GM12878 (cell line): ENCODE results near the gene CRTAP. TPM values are rescaled to one million over a fixed set of nuclear protein-coding genes. Genes with fewer than 3 reads are reported as not detected.

ENCODE experiments used
- ATAC-seq: fragments of 200-7000 bp; cut with Tn5 transposase; 3 replicates; pipeline ENCODE4 v1.9.1; 2020; ENCODE audit warnings: mild to moderate bottlenecking, moderate library complexity
- BruUV-seq: library from RNA; stranded (reverse); fragments of 400-500 nt; replicated peaks from 2 replicates; lab custom pipeline; 2021; lab: Mats Ljungman, UMichigan
- CTCF ChIA-PET: fragments of 300-600 bp; sonication (Branson Sonifier 250); formaldehyde crosslinking; extraction: SDS; loops from one replicate; lab custom pipeline; 2021; ENCODE audit warnings: inconsistent platforms; lab: Yijun Ruan, JAX
- POLR2A ChIA-PET: fragments of 350-600 bp; formaldehyde crosslinking; extraction: SDS; loops from one replicate; lab custom pipeline; 2021; ENCODE audit warnings: inconsistent platforms; lab: Charles Lee
- RAD21 ChIA-PET: fragments of 300-600 bp; sonication (Branson Sonifier 250); formaldehyde crosslinking; loops from one replicate; lab custom pipeline; 2023; ENCODE audit warnings: antibody characterized with exemption; ENCODE audit not compliant: unreplicated experiment; lab: Charles Lee
- SMC1A ChIA-PET: fragments of 300-600 bp; sonication (Branson Sonifier 250); formaldehyde crosslinking; loops from one replicate; lab custom pipeline; 2023; ENCODE audit not compliant: unreplicated experiment, uncharacterized antibody; lab: Charles Lee
- DNase-seq: peaks from one replicate; pipeline ENCODE4 v3.0.0-alpha.2; 2011; ENCODE audit warnings: low read depth, low spot score
- FAIRE-seq: peaks from 3 replicates; lab custom pipeline; 2011; peaks lifted over from hg19 to GRCh38; lab: Jason Lieb, UNC
- H2AFZ ChIP-seq: 2 replicates; pipeline ENCODE4 v1.6.0; 2011; ENCODE audit warnings: low read depth, low read length, control low read depth; ENCODE audit not compliant: control insufficient read depth
- H3K27ac ChIP-seq: 2 replicates; pipeline ENCODE4 v1.5.1; 2011; ENCODE audit warnings: control low read depth; ENCODE audit not compliant: control insufficient read depth, insufficient read depth
- H3K27me3 ChIP-seq, 2 experiments: replicated peaks in 1 of 2; 2 replicates each; pipeline versions ENCODE4 v1.6.0 to v1.6.1; 2011; ENCODE audit warnings: low read length in 1 of 2; ENCODE audit not compliant: control insufficient read depth in 2 of 2, insufficient read depth in 2 of 2
- H3K36me3 ChIP-seq, 2 experiments: 2 replicates each; pipeline ENCODE4 v1.5.1; 2011; ENCODE audit warnings: low read length in 1 of 2; ENCODE audit not compliant: control insufficient read depth in 2 of 2, insufficient read depth in 2 of 2
- H3K4me1 ChIP-seq: 2 replicates; pipeline ENCODE4 v1.6.1; 2011; ENCODE audit warnings: mild to moderate bottlenecking, low read length, moderate library complexity, mixed read lengths; ENCODE audit not compliant: control insufficient read depth, insufficient read depth
- H3K4me2 ChIP-seq: 2 replicates; pipeline ENCODE4 v1.6.0; 2011; ENCODE audit warnings: control low read depth; ENCODE audit not compliant: control insufficient read depth, insufficient read depth
- H3K4me3 ChIP-seq: fragments of 200-600 bp; sonication (generic); 2 replicates; pipeline ENCODE4 v1.5.1; 2016
- H3K79me2 ChIP-seq: 2 replicates; pipeline ENCODE4 v1.6.0; 2011; ENCODE audit warnings: low read length; ENCODE audit not compliant: control insufficient read depth, insufficient read depth
- H3K9ac ChIP-seq: 2 replicates; pipeline ENCODE4 v1.8.0; 2011; ENCODE audit warnings: low read length, control low read depth, mixed read lengths; ENCODE audit not compliant: control insufficient read depth, insufficient read depth
- H3K9me3 ChIP-seq: replicated peaks from 3 replicates; pipeline ENCODE4 v1.5.1; 2011; ENCODE audit warnings: mild to moderate bottlenecking, low read length; ENCODE audit not compliant: control insufficient read depth, insufficient read depth
- H4K20me1 ChIP-seq: 2 replicates; pipeline ENCODE4 v1.6.0; 2011; ENCODE audit not compliant: control insufficient read depth, insufficient read depth
- BCL11A ChIP-seq: IDR thresholded peaks from 2 replicates; pipeline ENCODE4 v1.6.1; 2011; ENCODE audit warnings: low read depth, low read length
- E2F8 ChIP-seq: fragments of 450-650 bp; IDR thresholded peaks from 2 replicates; pipeline ENCODE4 v1.6.1; 2018; ENCODE audit warnings: mild to moderate bottlenecking, low read depth, moderate library complexity; ENCODE audit not compliant: partially characterized antibody
- ETV6 ChIP-seq, 2 experiments: fragments of 450-650 bp in 1 of 2; IDR thresholded peaks in 1 of 2; conservative IDR thresholded peaks in 1 of 2; 2 replicates each; pipeline ENCODE4 v1.6.1; 2014; ENCODE audit warnings: antibody characterized with exemption in 1 of 2, borderline replicate concordance in 1 of 2, low read depth in 1 of 2, mild to moderate bottlenecking in 1 of 2, moderate library complexity in 1 of 2
- JUNB ChIP-seq: IDR thresholded peaks from 2 replicates; pipeline ENCODE4 v1.6.1; 2016; ENCODE audit warnings: antibody characterized with exemption, mild to moderate bottlenecking
- MYB ChIP-seq: fragments of 150-350 bp; IDR thresholded peaks from 2 replicates; pipeline ENCODE4 v1.6.1; 2014; ENCODE audit warnings: mild to moderate bottlenecking, low read depth, low read length, borderline replicate concordance
- PAX8 ChIP-seq: fragments of 450-650 bp; IDR thresholded peaks from 2 replicates; pipeline ENCODE4 v1.6.1; 2017; ENCODE audit warnings: mild to moderate bottlenecking, moderate library complexity
- RAD21 ChIP-seq: IDR thresholded peaks from 2 replicates; pipeline ENCODE4 v1.6.1; 2011; ENCODE audit warnings: mild to moderate bottlenecking, low read depth, low read length, moderate library complexity; ENCODE audit not compliant: insufficient read depth
- RCOR1 ChIP-seq: conservative IDR thresholded peaks from 2 replicates; pipeline ENCODE4 v1.6.1; 2012; ENCODE audit warnings: low read depth, low read length, improper control_type of control experiment
- SP1 ChIP-seq: IDR thresholded peaks from one replicate; pipeline ENCODE4 v1.6.1; 2011; ENCODE audit warnings: low read depth, low read length
- SREBF2 ChIP-seq: IDR thresholded peaks from 2 replicates; pipeline ENCODE4 v1.6.1; 2012; ENCODE audit warnings: mild to moderate bottlenecking, low read length
- SUPT20H ChIP-seq: IDR thresholded peaks from 2 replicates; pipeline ENCODE4 v1.6.1; 2011; ENCODE audit warnings: low read depth, mild to moderate bottlenecking, low read length, moderate library complexity, borderline replicate concordance; ENCODE audit not compliant: control insufficient read depth
- TARDBP ChIP-seq: IDR thresholded peaks from 2 replicates; pipeline ENCODE4 v1.6.1; 2016; ENCODE audit warnings: borderline replicate concordance
- ZBTB33 ChIP-seq: fragments of 450-650 bp; IDR thresholded peaks from 2 replicates; pipeline ENCODE4 v1.6.1; 2017; ENCODE audit warnings: mild to moderate bottlenecking
- ZBTB4 ChIP-seq: fragments of 450-650 bp; formaldehyde crosslinking; IDR thresholded peaks from 2 replicates; pipeline ENCODE4 v1.4.0; 2022; ENCODE audit warnings: mild to moderate bottlenecking, moderate library complexity
- ZNF24 ChIP-seq: fragments of 450-650 bp; IDR thresholded peaks from 2 replicates; pipeline ENCODE4 v1.6.1; 2017; ENCODE audit warnings: antibody characterized with exemption, mild to moderate bottlenecking
- WGBS: methylation state at CpG from one replicate; pipeline ENCODE4 v1.1.6; 2016; ENCODE audit warnings: low lambda C conversion rate; ENCODE audit not compliant: insufficient replicate concordance, insufficient coverage; ENCODE audit errors: missing lambda C conversion rate; 5-methylcytosine and 5-hydroxymethylcytosine counted together
- in situ Hi-C: fragments of 300-500 bp; cut with MboI; formaldehyde crosslinking; loops from 9 replicates; pipeline ENCODE4 v1.14.3; 2018; ENCODE audit warnings: mixed read lengths
- intact Hi-C: fragments of 100-400 bp; cut with micrococcal nuclease; formaldehyde crosslinking; loops from one replicate; pipeline ENCODE4 v1.14.2; 2022; ENCODE audit not compliant: unreplicated experiment
- polyA plus RNA-seq, 11 experiments: library from polyadenylated mRNA; depleted of rRNA in 4 of 11; unstranded in 6 of 11; stranded (reverse) in 5 of 11; fragments of >200 nt; fragmentation: Nextera tagmentation in 4 of 11; fragmentation: Illumina TruSeq in 1 of 11; extraction: Ambion mirVana in 4 of 11; extraction: Trizol in 1 of 11; gene quantifications; 1 replicate in 1 of 11; 2 replicates in 10 of 11; pipeline versions ENCODE4 v1.2.1 to v1.2.3, GENCODE V29; 2011 to 2016; ENCODE audit warnings: inconsistent platforms in 2 of 11, missing spikeins in 2 of 11, low read depth in 1 of 11
- total RNA-seq, 4 experiments: library from RNA; depleted of rRNA in 3 of 4; stranded (reverse); fragments of >200 nt in 3 of 4; fragmentation: Illumina TruSeq in 1 of 4; extraction: Trizol in 1 of 4; gene quantifications; 2 replicates each; pipeline versions ENCODE4 v1.2.1 to v1.2.3, GENCODE V29; 2013 to 2021

The CRTAP gene
- total and polyA plus RNA-seq, 10 of the 15 experiments (the other 5 are each of a cell fraction or from before 2014, with no cell fraction given): 6.0 to 42.3 (median 23.3) TPM

GRCh38 chr3:33167284-33167683 is 53.5 kb downstream of the CRTAP start:
- no peaks in the 10 kb centered on the region for H3K9me3 ChIP-seq
- intact Hi-C loops (no loop called here), in situ Hi-C loops (no loop called here)
- no peak for DNase-seq
- no peaks in the 10 kb centered on the region for H3K4me1 ChIP-seq
- 37% methylated on average over 3 of the region's 3 CpGs for WGBS
- H3K4me2 ChIP-seq: no peak overlapping the region
- POLR2A ChIA-PET: interaction anchor here (0.5 kb wide), 1 partner anchor 22 kb away, joined by 4 read pairs; no protein-coding TSS in a partner anchor
- no peak overlapping the region for H3K9ac ChIP-seq
- no peak overlapping the region for H3K27ac ChIP-seq
- SMC1A ChIA-PET: no interaction called here
- ATAC-seq: no peak
- no peaks in the 10 kb centered on the region for H3K79me2 ChIP-seq
- RAD21 ChIA-PET: interaction anchor here (1.3 kb wide), 1 partner anchor 206 kb away, joined by 3 read pairs; no protein-coding TSS in a partner anchor
- H2AFZ ChIP-seq: no peak overlapping the region
- CTCF ChIA-PET: interaction anchor here (1.1 to 1.8 kb wide), 3 partner anchors 13 to 40 kb away, joined by 3 to 8 read pairs (median 4); no protein-coding TSS in a partner anchor
- FAIRE-seq: no peak
- H4K20me1 ChIP-seq: no peaks in the 10 kb centered on the region
- BruUV-seq: no TSS peak
- no peaks in the 10 kb centered on the region for H3K36me3 ChIP-seq
- H3K4me3 ChIP-seq: no peak overlapping the region
- no peaks in the 10 kb centered on the region for H3K27me3 ChIP-seq
- TF ChIP-seq RAD21 (no peak), SP1 (no peak), ZBTB33 (no peak), PAX8 (no peak), SUPT20H (no peak), TARDBP (no peak), JUNB (no peak), ZBTB4 (CRISPR knock-in tag) (no peak), MYB (no peak), RCOR1 (no peak), ZNF24 (no peak), BCL11A (no peak), E2F8 (no peak), SREBF2 (no peak), ETV6 (conservative IDR thresholded peaks at IDR 0.05 in 1 of 2, IDR thresholded peaks at IDR 0.05 in 1 of 2; ENCODE audit: borderline replicate concordance in 1 of 2, low read depth in 1 of 2) (no peak)
